Kasumi-1 (cell line): ENCODE measurements around the gene LCN6.
"Not testable (repeated sequence)": the region's sequence is repeated elsewhere in the genome, so short reads cannot be mapped to it uniquely, and the experiment has no call there.

Source experiments
- DNase-seq, 2 experiments: peaks; one replicate each; lab custom pipeline; 2025; lab: John Stamatoyannopoulos, UW

Gene LCN6, protein sequence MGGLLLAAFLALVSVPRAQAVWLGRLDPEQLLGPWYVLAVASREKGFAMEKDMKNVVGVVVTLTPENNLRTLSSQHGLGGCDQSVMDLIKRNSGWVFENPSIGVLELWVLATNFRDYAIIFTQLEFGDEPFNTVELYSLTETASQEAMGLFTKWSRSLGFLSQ

GRCh38 chr9:136748201-136748600 lies at the start of gene LCN6:
LCN6 (minus strand) TSS chr9:136748525; CDS start chr9:136748483, 42 bp downstream.
- no peak for DNase-seq

- not testable (repeated sequence) for DNase-seq
These were observed 48.5 kb upstream of the LCN6 start for GRCh38 chr9:136796775-136797347.

GRCh38 chr9:136796238-136796774 lies 48.0 kb upstream of the LCN6 start, which contains the start of gene CCDC183:
CCDC183 (plus strand) TSS chr9:136796338; CDS start chr9:136796398, 60 bp downstream.
- DNase-seq: no peak

DNA sequence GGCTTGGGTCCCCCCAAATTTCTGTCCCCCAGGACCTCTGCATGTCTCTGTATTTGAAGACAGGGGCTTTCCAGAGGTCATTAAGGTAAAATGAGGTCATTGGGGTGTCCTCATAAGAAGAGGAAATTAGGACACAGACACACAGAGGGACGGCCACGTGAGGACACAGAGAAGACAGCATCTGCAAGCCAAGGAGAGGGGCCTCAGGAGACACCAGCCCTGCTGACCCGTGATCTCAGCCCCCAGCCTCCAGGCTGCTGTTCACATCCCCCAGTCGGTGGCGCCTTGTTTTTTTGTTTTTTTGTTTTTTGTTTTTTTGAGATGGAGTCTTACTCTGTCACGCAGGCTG lies 46.6 kb upstream of the LCN6 start:
- DNase-seq: no peak

DNA sequence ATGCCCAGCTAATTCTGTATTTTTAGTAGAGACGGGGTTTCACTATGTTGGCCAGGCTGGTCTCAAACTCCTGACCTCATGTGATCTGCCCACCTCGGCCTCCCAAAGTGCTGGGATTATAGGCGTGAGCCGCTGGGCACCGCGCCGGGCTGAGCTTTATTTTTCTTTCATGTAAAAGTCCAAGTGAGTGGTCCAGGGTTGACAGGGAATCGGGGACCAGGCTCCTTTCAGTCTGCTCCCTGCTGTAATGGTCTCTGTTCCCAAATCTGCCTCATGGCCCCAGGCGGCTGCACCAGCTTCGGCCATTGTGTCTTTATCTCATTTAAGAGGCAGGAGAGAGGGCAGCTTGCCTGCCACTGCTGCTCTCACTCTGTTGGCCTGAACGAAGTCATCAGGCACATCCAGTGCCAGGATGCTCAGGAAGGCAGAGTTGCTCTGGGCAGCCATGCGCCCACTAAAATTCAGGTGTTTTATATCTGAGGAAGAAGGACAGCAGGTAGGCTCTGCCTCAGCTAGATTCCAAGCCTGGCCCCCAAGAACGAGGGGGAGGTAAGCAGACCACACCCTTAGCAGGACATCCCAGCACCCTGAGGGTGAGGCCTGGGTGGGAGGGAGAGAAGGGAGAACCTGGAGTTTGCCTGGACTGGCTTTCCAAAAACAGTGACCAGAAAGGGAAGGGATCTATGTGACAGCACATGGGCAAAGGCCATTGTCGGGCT lies 46.1 kb upstream of the LCN6 start:
- no peak for DNase-seq

- no peak for DNase-seq
These were observed 45.0 kb upstream of the LCN6 start for GRCh38 chr9:136793086-136793946.

DNA sequence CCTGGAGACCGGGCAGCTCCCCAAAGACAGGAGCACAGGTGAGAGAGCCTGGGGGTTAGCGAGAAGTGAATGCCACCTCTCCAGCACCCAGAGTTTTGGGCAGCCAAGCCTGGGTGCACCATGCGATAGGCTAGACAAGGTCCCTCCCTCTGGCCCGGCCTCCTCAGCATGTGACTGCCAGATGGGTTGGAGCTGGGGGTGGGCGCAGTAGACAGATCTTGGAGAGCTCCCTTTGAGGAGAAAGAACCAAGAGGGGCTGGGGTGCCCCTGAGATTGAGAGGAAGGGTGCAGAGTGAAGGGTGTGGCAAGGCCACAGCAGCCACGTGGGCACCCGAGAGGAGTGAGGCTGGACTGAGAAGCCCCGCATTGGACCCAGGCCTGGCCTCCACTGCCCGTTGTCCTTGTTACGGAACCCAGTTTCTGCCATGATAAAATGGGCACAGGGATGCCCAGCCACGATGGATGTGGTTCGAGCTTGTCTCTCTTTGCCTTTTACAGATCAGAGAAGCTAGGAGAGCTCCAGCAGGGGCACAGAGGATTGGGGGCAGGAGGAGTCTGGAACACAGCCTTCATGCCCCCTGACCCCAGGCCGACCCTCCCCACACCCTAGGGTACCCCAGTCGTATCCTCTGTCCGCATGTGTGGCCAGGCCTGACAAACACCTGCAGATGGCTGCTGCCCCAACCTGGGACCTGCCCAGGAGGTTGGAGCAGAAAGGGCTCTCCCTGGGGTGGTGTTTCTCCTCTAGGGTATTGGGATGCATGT lies 44.2 kb upstream of the LCN6 start:
- no peak for DNase-seq

DNA sequence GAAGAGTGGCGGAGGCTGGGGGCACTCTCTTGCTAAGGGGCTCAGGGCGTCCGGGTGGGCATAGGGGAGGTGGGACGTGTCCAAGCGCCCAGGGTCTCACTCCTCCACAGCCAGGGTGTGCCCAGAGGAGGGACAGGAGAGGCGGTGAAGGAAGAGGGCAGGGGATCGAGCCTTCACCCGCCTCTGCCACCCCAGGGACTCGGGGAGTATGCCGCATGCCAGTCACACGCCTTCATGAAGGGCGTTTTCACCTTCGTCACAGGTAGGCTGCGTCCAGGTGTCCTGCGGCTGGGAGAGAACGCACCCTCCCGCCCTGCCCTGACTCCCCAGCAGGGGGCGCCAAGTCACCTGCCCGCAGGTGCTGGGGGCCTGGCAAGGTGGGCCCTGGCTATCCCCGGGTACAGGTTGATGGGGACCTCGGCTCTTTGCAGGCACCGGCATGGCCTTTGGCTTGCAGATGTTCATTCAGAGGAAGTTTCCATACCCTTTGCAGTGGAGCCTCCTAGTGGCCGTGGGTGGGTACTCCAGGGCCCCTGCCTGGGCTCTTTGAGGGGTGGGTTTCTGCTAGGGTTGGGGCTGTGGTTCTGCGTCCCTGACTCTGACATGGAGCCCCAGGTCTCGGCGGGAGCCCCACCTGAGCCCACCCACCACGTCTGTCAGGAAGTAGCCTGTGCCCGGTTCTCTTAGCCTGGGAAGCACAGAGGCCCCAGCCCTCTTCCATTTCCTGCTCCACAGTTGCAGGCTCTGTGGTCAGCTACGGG lies 43.4 kb upstream of the LCN6 start:
- peak; percentile 27 to 44 for DNase-seq

- DNase-seq: peak; percentile 98
These were observed 42.6 kb upstream of the LCN6 start, which contains the start of gene TMEM141 for GRCh38 chr9:136790640-136791515. TMEM141 (plus strand) TSS chr9:136791344; CDS start chr9:136791371, 27 bp downstream.

GRCh38 chr9:136789523-136789937 lies 41.2 kb upstream of the LCN6 start:
- no peak for DNase-seq

- not testable (repeated sequence) for DNase-seq
These were observed 40.6 kb upstream of the LCN6 start for GRCh38 chr9:136788644-136789522.

GRCh38 chr9:136787690-136788400 lies 39.5 kb upstream of the LCN6 start:
- DNase-seq: peak; percentile 68 to 70

DNA sequence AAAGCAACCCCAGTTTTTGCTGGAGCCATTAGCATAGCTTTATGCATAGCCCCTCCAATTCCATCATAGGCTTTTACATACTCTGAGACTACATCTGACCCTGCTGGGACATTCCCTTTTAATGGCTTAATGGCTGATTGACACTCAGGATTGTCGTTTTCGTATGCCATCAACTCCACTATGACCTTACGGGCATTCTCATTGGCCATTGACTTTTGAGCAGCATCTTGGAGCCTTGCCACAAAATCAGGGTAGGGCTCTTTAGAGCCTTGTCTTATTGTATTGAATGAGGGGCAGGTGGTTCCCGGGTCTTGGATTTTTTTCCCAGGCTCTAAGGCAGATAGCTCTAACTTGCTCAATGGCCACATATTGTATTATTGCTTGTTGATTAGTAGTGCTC lies 38.7 kb upstream of the LCN6 start:
- DNase-seq: not testable (repeated sequence)

DNA sequence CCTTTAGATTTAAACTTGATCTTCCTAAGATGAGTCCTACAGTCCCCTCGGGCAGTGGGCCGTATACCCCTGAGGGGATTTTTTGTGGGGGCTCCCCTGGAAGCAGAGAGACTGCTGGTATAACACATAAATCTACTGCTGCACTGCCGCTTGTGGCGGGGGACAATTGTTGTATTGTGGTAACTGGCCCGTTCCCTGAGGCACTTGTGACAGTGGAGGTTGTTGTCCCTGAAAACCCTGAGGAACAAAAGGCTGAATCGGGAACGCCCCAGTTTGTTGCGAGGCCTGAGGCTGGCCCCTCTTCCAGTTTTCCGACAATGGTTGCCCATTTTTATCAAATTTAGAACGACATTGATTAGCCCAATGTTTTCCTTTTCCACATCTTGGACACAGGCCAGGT lies 38.1 kb upstream of the LCN6 start:
- DNase-seq: no peak

DNA sequence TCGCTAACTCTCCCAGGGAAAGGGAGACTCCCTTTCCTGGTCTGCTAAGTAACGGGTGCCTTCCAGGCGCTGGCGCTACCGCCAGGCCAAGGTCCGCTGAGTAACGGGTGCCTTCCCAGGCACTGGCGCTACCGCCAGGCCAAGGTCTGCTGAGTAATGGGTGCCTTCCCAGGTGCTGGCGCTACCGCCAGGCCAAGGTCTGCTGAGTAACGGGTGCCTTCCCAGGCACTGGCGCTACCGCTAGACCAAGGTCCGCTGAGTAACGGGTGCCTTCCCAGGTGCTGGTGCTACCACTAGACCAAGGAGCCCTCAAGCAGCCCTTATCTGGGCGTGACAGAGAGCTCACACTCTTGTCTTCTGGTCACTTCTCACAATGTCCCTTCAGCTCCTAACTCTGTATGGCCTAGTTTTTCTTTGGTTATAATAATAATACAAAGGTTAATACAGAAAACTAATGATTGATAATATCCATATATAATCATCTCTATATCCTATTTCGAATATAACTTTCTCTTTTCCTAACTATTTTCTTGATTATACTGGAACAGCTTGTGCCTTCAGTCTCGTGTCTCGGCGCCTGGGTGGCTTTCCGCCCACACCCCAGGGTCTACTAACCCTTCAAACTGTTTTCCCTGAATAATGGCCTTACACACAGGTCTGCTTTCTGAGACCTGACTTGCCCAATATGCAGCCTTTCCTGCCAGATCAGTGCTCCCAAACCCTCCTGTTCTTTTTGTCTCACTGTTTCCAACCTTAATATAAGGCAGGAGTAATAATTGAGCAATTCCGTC lies 37.4 kb upstream of the LCN6 start:
- not testable (repeated sequence) for DNase-seq

GRCh38 chr9:136784997-136785361 lies 36.7 kb upstream of the LCN6 start:
- DNase-seq: no peak
